Activated CD4-positive, alpha-beta T cell treated with anti-CD3 and anti-CD28 coated beads, Interleukin-2, Interleukin-6, amounts not matched to agents 100 ng/mL and 50 ng/mL, durations not matched to agents 16 hours and 8 hours (primary cell): ENCODE measurements around the gene TNFRSF14.

Experiments used
- DNase-seq: peaks from one replicate; pipeline ENCODE4 v3.0.0-alpha.2; 2020

Gene TNFRSF14

DNA sequence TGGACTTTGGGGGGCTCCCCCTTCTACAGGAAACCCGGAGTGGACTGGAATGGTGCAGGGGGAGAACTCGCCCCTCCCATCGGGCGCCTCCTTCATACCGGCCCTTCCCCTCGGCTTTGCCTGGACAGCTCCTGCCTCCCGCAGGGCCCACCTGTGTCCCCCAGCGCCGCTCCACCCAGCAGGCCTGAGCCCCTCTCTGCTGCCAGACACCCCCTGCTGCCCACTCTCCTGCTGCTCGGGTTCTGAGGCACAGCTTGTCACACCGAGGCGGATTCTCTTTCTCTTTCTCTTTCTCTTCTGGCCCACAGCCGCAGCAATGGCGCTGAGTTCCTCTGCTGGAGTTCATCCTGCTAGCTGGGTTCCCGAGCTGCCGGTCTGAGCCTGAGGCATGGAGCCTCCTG, at the start of gene TNFRSF14:
Gene TNFRSF14 (plus strand): TSS at position 95 of the 401 bp plus-strand sequence. CDS start 294 bp downstream, at position 389.
- DNase-seq, result peak; percentile 78

- DNase-seq, result no peak
Measured at GRCh38 chr1:2506901-2507565, 49.1 kb upstream of the TNFRSF14 start.

GRCh38 chr1:2507744-2508155, 48.4 kb upstream of the TNFRSF14 start:
- DNase-seq, result no peak

DNA sequence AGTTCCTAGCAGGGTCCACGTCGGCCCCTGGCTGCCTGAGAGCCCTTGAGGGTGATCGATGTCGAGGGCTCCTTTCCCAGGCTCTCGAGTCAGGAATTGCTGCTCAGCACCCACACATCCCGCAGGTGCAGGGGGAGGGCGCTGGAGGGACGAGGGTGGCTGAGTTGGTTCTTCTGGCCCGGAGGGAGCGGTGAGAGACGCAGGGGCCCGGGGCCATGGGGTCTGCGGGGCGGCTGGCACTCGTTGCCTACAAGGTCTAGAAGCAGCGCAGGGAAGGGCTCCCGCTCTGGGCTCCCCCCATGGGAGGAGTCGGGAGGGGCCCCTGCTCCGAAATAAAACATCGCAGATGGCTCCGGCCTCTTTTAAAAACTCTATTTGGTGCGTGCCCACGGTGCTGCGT, 48.0 kb upstream of the TNFRSF14 start:
- no peak for DNase-seq

DNA sequence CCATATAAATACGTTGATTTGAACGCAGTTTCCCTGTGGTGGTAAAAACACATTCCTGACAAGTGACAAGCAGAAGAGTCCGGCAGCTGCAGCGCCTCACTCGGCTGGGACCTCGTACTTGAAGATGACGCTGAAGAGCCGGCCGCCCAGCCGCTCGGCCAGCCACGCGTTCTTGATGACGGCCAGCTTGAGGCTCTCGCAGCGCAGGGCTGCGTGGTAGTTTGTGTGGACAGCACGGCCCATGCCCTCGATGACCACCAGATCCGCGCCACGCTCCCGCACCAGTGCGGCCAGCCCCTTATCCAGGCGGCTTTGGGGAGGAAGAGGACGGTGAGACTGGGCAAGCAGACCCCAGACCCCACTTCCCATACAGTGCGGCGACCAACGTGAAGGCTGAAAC, 47.4 kb upstream of the TNFRSF14 start:
- no peak for DNase-seq

GRCh38 chr1:2509589-2509988, 46.6 kb upstream of the TNFRSF14 start:
- no peak for DNase-seq

DNA sequence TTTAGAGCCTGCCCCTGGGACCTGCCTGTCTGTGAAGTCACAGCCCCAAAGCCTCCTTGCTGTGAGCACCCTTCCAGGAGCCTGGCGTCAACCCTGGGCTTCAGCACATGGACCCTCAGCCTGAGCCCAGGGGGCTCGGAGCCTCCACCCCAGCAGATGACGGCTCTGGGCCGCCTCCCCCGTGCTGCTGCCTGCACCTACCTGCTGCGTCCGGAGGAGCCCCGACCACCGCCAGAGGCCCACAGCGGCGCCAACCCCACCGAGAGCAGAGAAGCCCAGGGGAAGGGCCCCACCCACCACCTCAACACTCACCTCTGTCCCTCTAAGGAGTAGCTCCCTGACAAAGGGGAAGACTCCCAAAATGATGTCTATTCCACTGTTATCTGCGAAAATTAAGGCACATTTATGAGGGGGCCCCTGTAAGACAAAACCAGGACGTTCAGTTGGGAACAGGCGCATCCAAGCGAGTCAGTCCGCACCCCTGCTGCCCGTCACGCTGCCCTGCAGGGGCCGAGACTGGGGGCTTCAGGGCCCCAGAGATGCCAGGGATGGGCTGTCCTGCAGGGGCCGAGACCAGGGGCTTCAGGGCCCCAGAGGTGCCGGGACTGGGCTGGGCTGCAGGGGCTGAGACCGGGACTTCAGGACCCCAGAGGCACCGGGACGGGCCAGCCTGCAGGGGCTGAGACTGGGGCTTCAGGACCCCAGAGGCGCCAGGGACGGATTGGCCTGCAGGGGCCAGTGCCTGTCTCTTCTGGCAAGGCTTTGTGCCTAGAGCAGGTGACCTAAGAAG, 45.6 kb upstream of the TNFRSF14 start:
- no peak for DNase-seq

GRCh38 chr1:2512862-2513421, 43.2 kb upstream of the TNFRSF14 start:
- no peak for DNase-seq

DNA sequence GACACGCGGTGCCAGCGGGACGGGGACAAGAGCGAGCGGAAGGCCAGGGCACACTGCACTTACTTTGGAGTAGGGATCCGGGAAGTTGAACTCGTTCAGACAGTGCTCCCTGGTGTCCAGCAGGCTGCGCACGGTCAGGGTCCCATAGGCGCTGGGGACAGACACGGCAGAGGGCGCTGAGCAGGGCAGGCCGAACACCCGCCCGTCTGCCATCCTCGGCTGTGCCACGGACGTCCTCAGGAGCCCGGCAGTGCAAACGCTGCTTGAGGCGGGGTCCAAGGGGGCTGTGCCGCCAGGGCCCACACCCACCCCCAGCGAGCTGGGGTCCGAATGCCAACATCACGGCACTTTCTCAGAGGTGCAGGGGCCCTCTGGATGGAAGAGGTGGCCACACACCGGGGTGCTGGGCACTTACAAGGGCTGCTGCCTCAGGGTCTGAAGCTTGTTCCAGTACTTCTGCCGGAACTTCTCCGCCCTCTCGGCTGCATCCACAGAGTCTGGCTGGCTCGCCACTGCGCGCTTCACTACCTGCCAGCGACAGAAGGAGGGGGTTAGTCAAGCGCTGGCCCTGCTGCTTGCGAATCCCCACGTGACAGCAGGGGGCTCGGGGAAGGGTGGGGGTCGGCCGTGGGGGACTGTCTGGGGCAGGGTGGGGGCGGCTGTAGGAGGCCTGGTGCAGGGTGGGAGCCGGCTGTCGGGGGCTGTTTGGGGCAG, 42.1 kb upstream of the TNFRSF14 start:
- no peak for DNase-seq

- DNase-seq, result no peak
Measured at GRCh38 chr1:2514863-2515762, 41.1 kb upstream of the TNFRSF14 start.

DNA sequence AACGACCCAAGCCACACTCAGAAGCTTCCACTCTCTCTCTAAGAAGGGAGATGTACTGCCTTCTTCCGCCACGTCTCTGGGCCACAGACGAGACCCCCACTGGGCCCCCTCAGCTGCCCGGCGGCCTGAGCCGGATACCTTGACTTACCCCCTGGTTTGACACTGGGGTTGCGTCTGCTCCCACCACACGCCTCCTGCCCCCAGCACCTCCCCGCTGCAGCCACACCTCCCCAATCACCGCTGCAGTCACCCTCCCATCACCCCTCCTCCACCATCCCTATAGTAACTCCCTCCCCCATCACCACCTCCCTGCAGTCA, 40.4 kb upstream of the TNFRSF14 start:
- no peak for DNase-seq

DNA sequence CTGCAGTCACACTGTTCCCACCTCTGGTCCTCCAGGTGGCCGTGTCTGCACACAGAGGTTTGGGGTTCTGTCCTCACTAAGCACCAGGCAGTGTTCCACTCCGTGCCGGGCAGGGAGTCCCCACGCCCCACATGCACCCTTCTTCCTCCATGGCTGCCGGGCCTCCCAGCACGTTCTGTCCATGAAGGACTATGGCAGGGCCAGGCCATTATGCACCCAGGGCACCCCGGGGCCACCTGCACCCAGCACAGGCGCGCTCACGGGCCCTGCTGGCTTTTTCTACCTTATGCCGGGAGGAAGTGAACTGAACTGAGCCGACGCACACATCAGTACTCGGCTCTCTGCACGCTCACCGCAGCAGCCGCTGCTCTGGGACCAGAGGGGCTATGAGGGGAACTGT, 40.0 kb upstream of the TNFRSF14 start:
- no peak for DNase-seq

GRCh38 chr1:2516946-2517345, 39.2 kb upstream of the TNFRSF14 start:
- DNase-seq, result no peak

DNA sequence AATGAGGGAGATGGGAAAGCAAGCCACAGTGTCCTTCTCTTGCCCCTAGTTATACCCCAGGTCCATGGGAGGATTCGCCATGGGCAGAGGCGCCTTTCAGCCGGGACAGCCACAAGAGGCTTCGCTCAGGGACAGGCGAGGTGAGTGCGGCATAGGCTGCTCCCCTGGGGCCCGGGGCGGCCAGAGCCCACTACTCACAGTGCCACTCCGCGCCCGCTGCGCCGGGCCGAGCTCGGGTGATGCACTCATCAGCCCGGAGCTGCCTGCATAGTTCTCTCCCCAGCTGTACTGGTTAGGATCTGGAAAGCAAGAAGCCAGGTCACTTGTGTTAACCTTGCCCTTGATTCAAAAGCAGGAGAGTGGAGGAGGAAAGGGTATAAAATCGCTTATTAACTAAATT, 38.2 kb upstream of the TNFRSF14 start:
- no peak for DNase-seq

GRCh38 chr1:2518528-2518927, 37.6 kb upstream of the TNFRSF14 start:
- no peak for DNase-seq

DNA sequence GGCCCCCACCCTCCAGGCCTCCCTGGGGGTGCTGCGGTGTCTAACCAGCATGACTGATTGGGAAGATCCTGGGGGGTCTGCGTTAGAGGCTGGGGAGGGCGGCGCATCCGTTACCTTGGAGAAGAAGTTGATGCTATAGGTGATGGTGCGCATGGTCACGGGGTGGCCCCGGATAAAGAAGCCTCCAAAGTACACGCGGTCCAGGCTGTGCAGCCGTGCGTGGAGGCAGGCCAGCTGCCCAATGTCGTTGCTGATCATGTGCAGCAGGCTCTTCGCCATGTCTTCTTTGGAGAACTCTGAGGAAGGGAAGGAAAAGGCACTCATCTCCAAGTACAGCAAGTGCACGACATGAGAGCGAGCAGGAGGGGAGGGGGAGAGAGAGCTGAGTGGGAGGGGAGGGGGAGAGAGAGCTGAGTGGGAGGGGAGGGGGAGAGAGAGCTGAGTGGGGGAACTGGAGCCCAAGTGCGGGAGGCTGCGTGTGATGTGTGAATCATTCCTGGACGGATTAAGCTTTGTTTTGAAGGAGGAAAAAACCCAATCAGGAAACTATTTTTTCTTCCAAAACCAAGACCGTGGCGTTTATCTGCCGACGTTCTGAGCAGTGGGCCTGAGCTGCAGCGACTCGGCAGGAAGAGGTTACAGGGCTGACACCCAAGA, 37.0 kb upstream of the TNFRSF14 start:
- DNase-seq, result no peak

- DNase-seq, result no peak
Measured at GRCh38 chr1:2519729-2520128, 36.4 kb upstream of the TNFRSF14 start.

DNA sequence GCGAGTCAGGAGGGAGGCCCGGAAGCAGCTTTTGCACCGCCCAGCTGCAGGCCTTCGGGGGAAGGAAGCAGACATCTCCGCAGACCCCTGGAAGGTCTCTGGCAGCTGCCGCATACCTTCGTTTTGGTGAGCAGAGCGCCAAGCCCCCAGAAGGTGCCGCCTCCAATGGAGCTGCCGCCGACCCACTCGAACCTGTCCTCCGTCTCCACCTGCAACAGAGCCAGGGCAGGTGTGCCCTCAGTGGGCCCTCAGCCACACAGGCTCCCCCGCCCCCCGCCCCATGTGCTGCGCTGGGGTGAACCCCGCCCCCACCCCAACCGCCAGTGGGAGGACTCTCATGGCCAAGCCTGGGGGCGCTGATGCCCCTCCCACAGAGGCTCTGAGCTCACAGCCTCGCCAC, 36.0 kb upstream of the TNFRSF14 start:
- no peak for DNase-seq

GRCh38 chr1:2520806-2521205, 35.4 kb upstream of the TNFRSF14 start:
- DNase-seq, result no peak

DNA sequence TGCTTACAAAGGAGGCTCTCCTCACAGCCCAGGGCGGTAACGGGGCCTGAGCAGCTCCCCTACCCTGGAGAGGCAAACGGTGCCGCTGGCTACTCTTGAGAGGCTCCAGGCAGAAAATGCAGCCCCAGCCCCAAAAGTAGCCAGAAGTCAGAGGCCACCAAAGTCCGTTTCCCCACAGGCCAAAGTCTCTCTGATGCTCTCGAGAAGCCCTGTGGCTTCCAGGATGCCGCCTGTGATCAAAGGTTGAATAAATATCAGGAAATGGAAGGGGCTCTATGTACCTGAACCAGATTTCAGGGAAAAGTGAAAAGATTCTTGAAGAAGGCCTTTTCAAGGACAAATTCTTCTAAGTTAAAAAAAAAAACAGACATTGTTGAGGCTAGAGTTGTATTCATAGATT, 33.9 kb upstream of the TNFRSF14 start:
- DNase-seq, result no peak

DNA sequence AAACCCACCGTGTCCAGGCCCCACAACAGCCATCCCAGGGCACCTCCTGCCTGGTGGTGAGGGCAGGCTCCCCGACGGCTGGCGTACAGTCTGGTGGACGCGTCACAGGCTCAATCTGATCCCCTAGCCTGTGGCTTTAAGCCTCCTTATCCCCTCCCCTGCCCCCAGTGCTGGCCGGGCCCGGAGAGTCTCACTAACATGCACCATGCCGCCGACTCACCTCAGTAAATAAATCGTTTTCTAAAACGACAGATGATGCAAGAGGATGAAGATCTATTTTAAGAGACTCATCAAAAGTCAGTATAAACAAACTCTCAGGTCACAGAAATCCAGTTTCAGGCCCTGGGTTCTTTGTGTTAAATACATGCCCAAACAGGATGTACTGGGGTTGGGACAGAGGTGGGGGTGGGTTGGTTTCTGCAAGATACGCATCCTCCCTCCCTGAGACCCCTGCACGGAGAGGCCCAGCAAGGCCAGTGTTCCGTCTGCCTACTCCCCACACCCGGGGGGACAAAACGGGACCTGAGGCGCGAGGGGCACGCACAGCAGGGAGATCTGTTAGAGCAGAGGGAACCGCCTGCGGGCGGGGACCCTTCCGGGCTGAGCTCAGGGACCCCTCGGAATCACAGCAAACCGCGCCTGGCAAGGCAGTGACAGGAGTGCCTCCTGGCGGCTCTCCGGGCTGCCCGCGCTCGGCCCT, 32.8 kb upstream of the TNFRSF14 start:
- DNase-seq, result peak; percentile 40
